Ishikawa (cell line): ENCODE data around the gene PPFIBP2.

Experiments
- CEBPB ChIP-seq: IDR thresholded peaks from 2 replicates; pipeline ENCODE4 v1.6.1; 2012
- CREB1 ChIP-seq: IDR thresholded peaks from 2 replicates; pipeline ENCODE4 v1.6.1; 2012; ENCODE audit warnings: low read depth
- EGR1 ChIP-seq: IDR thresholded peaks from 2 replicates; pipeline ENCODE4 v1.6.1; 2012
- EP300 ChIP-seq: IDR thresholded peaks from 2 replicates; pipeline ENCODE4 v1.6.1; 2012; ENCODE audit warnings: borderline replicate concordance
- FOXM1 ChIP-seq: IDR thresholded peaks from 2 replicates; pipeline ENCODE4 v1.6.1; 2012; ENCODE audit warnings: low read depth, borderline replicate concordance
- NFIC ChIP-seq: IDR thresholded peaks from 2 replicates; pipeline ENCODE4 v1.6.1; 2012
- RAD21 ChIP-seq: IDR thresholded peaks from 2 replicates; pipeline ENCODE4 v1.6.1; 2012; ENCODE audit warnings: low read depth
- TAF1 ChIP-seq: IDR thresholded peaks from 2 replicates; pipeline ENCODE4 v1.6.1; 2012; ENCODE audit warnings: low read depth, mild to moderate bottlenecking
- TEAD4 ChIP-seq: IDR thresholded peaks from 2 replicates; pipeline ENCODE4 v1.6.1; 2012
- YY1 ChIP-seq: IDR thresholded peaks from 2 replicates; pipeline ENCODE4 v1.6.1; 2012; ENCODE audit warnings: low read depth
- TF ChIP-seq, protein P1 (sequence below): IDR thresholded peaks from 2 replicates; pipeline ENCODE4 v1.6.1; 2012
- TF ChIP-seq, protein P2 (sequence below): IDR thresholded peaks from 2 replicates; pipeline ENCODE4 v1.6.1; 2012
- TF ChIP-seq, protein P3 (sequence below): IDR thresholded peaks from 2 replicates; pipeline ENCODE4 v1.6.1; 2012; ENCODE audit warnings: low read depth, mild to moderate bottlenecking

Gene PPFIBP2

DNA sequence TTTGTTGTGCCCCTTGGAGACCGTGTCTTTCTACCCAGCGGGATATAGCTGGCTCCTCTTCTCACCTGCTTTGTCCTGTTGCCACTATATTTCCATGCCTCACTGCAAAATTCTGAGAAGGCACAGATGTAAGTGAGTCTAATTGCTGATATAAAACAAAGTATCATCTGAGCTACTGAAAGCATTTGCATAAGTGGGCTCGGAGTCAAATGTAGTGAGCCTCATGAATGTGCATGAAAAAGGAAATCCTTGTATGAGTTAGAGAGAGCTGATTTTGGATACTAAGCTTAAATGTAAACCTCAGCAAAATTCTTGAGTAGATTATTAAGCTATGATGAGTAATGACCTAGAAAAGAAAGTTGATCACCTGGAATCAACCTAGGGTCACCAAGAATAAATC, 178.6 kb downstream of the PPFIBP2 start:
- TF ChIP-seq, protein P1, sequence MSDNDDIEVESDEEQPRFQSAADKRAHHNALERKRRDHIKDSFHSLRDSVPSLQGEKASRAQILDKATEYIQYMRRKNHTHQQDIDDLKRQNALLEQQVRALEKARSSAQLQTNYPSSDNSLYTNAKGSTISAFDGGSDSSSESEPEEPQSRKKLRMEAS = no peak
- no peak for TF ChIP-seq EGR1
- TF ChIP-seq YY1 = no peak
- TF ChIP-seq, protein P2, sequence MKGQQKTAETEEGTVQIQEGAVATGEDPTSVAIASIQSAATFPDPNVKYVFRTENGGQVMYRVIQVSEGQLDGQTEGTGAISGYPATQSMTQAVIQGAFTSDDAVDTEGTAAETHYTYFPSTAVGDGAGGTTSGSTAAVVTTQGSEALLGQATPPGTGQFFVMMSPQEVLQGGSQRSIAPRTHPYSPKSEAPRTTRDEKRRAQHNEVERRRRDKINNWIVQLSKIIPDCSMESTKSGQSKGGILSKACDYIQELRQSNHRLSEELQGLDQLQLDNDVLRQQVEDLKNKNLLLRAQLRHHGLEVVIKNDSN = no peak
- TF ChIP-seq CEBPB = no peak
- no peak for TF ChIP-seq TEAD4

DNA sequence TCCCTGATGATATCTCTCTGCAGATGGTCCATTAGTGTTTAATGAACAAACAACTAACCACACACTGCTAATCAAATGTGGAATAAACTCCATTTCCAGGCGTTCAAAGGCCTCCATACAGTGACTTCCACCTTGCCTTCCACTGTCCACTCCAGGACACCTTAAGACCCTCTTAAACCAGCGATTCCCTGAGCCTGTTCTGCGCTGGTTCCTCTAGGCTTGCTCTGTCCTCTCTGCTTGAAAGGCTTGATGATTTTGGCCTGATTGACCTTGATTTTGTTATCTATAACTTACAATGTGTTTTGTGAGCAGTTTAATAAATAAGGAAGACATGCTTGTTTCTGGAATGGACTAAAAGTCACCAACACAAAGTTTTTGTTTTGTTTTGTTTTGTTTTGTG, 180.4 kb downstream of the PPFIBP2 start:
- TF ChIP-seq CEBPB (no peak), FOXM1 (no peak), NFIC (no peak), TAF1 (no peak), CREB1 (no peak), EP300 (no peak), YY1 (no peak), TEAD4 (no peak), RAD21 (no peak)
- TF ChIP-seq, protein P3, sequence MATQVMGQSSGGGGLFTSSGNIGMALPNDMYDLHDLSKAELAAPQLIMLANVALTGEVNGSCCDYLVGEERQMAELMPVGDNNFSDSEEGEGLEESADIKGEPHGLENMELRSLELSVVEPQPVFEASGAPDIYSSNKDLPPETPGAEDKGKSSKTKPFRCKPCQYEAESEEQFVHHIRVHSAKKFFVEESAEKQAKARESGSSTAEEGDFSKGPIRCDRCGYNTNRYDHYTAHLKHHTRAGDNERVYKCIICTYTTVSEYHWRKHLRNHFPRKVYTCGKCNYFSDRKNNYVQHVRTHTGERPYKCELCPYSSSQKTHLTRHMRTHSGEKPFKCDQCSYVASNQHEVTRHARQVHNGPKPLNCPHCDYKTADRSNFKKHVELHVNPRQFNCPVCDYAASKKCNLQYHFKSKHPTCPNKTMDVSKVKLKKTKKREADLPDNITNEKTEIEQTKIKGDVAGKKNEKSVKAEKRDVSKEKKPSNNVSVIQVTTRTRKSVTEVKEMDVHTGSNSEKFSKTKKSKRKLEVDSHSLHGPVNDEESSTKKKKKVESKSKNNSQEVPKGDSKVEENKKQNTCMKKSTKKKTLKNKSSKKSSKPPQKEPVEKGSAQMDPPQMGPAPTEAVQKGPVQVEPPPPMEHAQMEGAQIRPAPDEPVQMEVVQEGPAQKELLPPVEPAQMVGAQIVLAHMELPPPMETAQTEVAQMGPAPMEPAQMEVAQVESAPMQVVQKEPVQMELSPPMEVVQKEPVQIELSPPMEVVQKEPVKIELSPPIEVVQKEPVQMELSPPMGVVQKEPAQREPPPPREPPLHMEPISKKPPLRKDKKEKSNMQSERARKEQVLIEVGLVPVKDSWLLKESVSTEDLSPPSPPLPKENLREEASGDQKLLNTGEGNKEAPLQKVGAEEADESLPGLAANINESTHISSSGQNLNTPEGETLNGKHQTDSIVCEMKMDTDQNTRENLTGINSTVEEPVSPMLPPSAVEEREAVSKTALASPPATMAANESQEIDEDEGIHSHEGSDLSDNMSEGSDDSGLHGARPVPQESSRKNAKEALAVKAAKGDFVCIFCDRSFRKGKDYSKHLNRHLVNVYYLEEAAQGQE = no peak
- TF ChIP-seq, protein P2 = no peak
- TF ChIP-seq, protein P1 = no peak

DNA sequence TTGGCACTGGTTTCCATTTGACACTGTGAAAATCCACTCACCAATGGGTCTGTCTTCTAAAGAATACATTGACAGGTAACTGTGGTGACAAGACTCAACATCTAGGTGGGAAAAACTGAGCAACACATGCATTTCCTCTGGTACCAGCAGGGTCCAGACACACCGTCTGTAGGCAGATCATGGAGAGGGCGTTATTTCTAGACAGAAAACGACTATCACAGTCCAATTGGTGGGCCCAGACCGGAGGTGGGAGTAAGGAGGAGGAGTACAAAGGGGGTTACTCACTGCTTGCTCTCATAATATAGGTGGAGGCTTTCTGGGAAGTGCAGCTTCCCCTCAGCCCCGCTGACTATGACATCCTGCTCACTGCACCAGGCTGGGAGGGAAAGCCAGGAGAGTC, 182.6 kb downstream of the PPFIBP2 start:
- no peak for TF ChIP-seq CREB1
- no peak for TF ChIP-seq RAD21
- TF ChIP-seq, protein P3 = no peak
- no peak for TF ChIP-seq EGR1
- no peak for TF ChIP-seq FOXM1
- TF ChIP-seq, protein P1 = no peak
- no peak for TF ChIP-seq TAF1
- TF ChIP-seq TEAD4 = no peak
